ENCODE data around the gene AMBRA1. TPM values are rescaled to one million over a fixed set of nuclear protein-coding genes. Genes with fewer than 3 reads are reported as not detected.

AMBRA1 gene
- polyA plus RNA-seq, 3 donors from 2014 or later: 5.3 to 12.8 (median 7.4) TPM

DNA sequence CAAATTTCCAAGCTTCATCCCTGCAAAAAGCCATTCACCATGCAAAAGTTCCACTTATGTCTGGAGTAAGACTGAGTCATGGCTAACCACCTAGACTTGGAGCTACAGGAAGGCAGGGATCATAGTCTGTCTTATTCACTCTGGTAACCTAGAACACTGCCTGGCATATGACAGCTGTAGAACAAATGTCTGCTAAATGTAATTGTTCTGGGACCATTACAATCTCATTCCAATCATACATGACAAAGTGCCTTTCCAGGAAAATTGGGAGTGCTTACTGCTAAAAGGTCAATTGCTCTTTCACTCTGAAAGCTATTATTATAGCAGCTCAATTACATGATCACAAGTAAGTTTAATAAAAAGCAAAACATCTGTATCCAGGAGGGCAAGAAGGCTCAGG, 103.2 kb downstream of the AMBRA1 start:
- Mint-ChIP-seq H3K27me3 (ENCODE audit: low read depth in 3 of 3) (no peaks in the 10 kb centered on the region), H3K27ac (peak overlapping the region in 1 of 6 donors; percentile 60), H3K4me1 (peaks cover 7 to 27% of the 10 kb centered on the region in 2 donors), H3K4me3 (no peak overlapping the region), H3K36me3 (peaks cover 0 to 29% (median 6%) of the 10 kb centered on the region in 3 donors), H3K9me3 (no peaks in the 10 kb centered on the region)
- DNase-seq: no peak

DNA sequence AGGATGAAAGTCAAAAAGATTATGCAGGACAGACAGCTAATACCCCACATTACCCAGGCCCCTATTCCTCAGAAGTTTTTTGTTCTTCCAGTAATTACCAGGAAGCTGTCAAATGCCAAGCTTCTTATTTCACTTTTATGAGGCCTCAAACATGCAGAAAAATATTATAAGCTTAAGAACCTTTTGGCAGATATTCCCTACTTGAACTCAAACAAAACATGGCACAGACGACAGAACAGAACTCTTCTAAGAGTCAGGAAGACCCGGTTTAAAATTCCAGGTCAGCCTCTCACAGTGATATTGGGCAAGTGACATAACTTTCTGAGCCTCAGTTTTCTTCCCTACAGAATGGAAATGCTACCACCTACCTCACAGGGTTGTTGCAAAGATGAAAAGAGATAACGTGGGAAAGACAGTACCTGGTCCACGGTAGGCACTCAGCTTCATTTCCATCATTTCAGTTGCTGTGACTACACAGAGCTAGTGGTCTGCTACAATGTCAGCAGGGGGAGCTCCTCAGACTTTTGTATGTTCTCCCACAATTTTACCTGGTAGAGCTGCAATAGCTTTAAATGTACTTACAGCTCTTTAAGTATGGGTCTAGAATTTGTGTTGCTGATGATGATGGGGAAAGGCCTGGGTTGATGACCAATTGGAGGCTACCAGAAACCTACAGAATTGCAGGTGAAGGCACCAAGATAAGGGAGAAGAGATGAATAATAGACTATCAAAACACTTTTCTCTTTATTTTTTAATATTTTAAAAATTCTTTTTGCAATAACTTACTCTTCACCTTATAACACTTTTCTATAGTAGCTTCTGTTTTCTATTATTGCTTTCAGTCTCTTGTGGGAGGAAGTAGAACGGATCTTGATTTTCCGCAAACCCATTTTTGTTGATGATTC, 103.9 kb downstream of the AMBRA1 start:
- Mint-ChIP-seq H3K4me3 (no peak overlapping the region), H3K27me3 (ENCODE audit: low read depth in 3 of 3) (no peaks in the 10 kb centered on the region), H3K36me3 (peaks cover 0 to 24% (median 6%) of the 10 kb centered on the region in 3 donors), H3K9me3 (no peaks in the 10 kb centered on the region), H3K27ac (peak overlapping the region in 2 of 6 donors; percentile 31 to 60), H3K4me1 (peaks cover 7 to 27% of the 10 kb centered on the region in 2 donors)
- peak in 2 of 3 donors; percentile 10 to 21 for DNase-seq

DNA sequence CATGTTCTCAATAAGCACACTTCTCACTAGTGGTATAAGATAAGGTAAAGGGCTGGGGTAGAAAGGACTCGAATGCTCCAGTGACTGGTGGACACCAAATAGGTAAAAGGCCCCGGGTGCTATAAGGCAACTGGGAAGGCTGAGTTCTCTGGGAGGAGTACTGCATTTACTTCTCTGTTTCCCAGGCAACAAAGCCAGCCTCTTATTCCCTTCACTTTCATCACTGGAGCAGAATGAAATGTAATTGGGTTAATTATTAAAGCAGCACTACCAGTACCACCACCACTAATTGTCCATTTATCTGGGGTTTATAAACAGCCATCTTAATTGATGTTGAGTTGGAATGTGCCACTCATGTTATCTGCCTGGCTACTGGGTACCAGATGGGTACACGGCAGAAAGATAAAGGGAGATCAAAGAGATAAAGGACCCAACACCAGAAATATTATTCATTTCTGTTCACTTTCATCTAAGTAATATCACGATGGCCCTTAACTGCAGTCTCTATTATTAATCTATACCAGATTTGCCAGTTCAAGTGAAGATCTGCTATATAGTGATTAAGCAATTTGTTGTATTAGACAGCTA, 107.9 kb downstream of the AMBRA1 start:
- no peaks in the 10 kb centered on the region for H3K9me3 Mint-ChIP-seq
- no peak overlapping the region for H3K27ac Mint-ChIP-seq
- H3K4me1 Mint-ChIP-seq: peaks cover 9 to 14% of the 10 kb centered on the region in 2 donors

GRCh38 chr11:46484101-46484500, 109.7 kb downstream of the AMBRA1 start:
- H3K27me3 Mint-ChIP-seq (ENCODE audit: low read depth in 3 of 3): peaks cover 0 to 2% (median 0%) of the 10 kb centered on the region in 3 donors
- H3K27ac Mint-ChIP-seq: peak overlapping the region in 3 of 6 donors; percentile 17 to 36 (median 31)
- no peak for DNase-seq

More for the DNA sequence above, 107.9 kb downstream of the AMBRA1 start:
- peaks cover 0 to 3% (median 0%) of the 10 kb centered on the region in 3 donors for H3K36me3 Mint-ChIP-seq
- DNase-seq: no peak
- H3K27me3 Mint-ChIP-seq (ENCODE audit: low read depth in 3 of 3): peaks cover 0 to 2% (median 0%) of the 10 kb centered on the region in 3 donors
- H3K4me3 Mint-ChIP-seq: no peak overlapping the region

GRCh38 chr11:46480909-46481308, 112.9 kb downstream of the AMBRA1 start:
- no peak overlapping the region for H3K27ac Mint-ChIP-seq
- peaks cover 0 to 2% (median 0%) of the 10 kb centered on the region in 3 donors for H3K27me3 Mint-ChIP-seq (ENCODE audit: low read depth in 3 of 3)
- no peaks in the 10 kb centered on the region for H3K9me3 Mint-ChIP-seq
- H3K4me1 Mint-ChIP-seq: peaks cover 20 to 30% of the 10 kb centered on the region in 2 donors
- no peak for DNase-seq
- H3K36me3 Mint-ChIP-seq: no peaks in the 10 kb centered on the region
- no peak overlapping the region for H3K4me3 Mint-ChIP-seq

More at GRCh38 chr11:46484101-46484500, 109.7 kb downstream of the AMBRA1 start:
- H3K9me3 Mint-ChIP-seq: no peaks in the 10 kb centered on the region
- H3K36me3 Mint-ChIP-seq: no peaks in the 10 kb centered on the region
- no peak overlapping the region for H3K4me3 Mint-ChIP-seq
- peaks cover 7 to 11% of the 10 kb centered on the region in 2 donors for H3K4me1 Mint-ChIP-seq

DNA sequence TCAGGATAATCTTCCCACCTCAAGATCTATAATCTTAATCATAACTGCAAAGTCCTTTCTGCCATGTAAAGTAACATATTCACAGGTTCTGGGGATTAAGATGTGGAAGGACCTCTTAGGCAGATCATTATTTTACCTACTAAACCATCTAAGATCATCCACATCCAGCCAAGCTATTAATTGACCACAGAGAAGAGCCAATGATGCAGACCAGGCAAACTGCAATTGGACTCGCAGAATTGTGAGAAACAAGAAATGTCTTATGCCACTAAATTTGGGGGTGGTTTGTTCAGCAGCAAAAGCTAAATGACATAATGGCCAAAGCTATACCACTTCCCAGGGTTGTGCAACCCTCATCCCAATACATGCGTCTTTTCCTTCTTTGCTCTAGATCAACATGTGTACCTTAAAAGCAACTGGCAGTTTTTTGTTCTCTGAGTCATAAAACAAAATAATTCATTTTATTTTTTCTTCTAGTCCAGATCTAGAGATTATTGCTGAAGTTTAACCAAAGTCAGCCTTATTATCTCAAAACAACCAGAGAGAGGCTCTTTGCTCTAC, 113.6 kb downstream of the AMBRA1 start:
- H3K36me3 Mint-ChIP-seq: no peaks in the 10 kb centered on the region
- H3K4me3 Mint-ChIP-seq: no peak overlapping the region
- H3K27me3 Mint-ChIP-seq (ENCODE audit: low read depth in 3 of 3): peaks cover 0 to 2% (median 0%) of the 10 kb centered on the region in 3 donors
- peaks cover 26 to 36% of the 10 kb centered on the region in 2 donors for H3K4me1 Mint-ChIP-seq
- DNase-seq: no peak
- H3K9me3 Mint-ChIP-seq: no peaks in the 10 kb centered on the region
- H3K27ac Mint-ChIP-seq: no peak overlapping the region

- no peaks in the 10 kb centered on the region for H3K9me3 Mint-ChIP-seq
- no peak overlapping the region for H3K4me3 Mint-ChIP-seq
- peaks cover 28 to 43% of the 10 kb centered on the region in 2 donors for H3K4me1 Mint-ChIP-seq
- H3K27ac Mint-ChIP-seq: no peak overlapping the region
- no peak for DNase-seq
- H3K27me3 Mint-ChIP-seq (ENCODE audit: low read depth in 3 of 3): peaks cover 0 to 2% (median 0%) of the 10 kb centered on the region in 3 donors
- no peaks in the 10 kb centered on the region for H3K36me3 Mint-ChIP-seq
These were observed 114.2 kb downstream of the AMBRA1 start for GRCh38 chr11:46479601-46480000.

DNA sequence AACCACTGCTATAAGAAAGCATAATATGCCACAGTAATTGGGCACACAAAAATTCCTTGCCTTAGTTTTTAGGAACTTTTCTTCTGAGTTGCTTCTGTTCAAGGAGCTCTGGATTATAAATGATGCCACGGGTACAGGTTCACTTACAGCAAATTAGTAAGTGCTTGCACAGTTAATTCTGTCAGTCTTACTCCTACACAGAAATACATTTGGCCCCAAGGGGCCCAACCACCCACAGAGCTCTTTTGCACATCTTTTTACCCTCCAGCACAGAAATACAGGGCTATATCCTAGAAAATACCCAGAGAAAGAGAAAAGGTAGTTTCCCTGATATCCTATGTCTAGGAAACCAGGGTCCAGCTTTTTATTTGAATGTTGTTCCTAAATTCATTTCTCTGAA, 115.6 kb downstream of the AMBRA1 start:
- Mint-ChIP-seq H3K9me3 (no peaks in the 10 kb centered on the region), H3K27ac (no peak overlapping the region), H3K4me3 (no peak overlapping the region), H3K27me3 (ENCODE audit: low read depth in 3 of 3) (peaks cover 0 to 2% (median 0%) of the 10 kb centered on the region in 3 donors), H3K4me1 (peaks cover 28 to 56% of the 10 kb centered on the region in 2 donors), H3K36me3 (peaks cover 0 to 3% (median 0%) of the 10 kb centered on the region in 3 donors)
- DNase-seq: no peak

- no peak overlapping the region for H3K4me3 Mint-ChIP-seq
- peaks cover 0 to 2% (median 0%) of the 10 kb centered on the region in 3 donors for H3K27me3 Mint-ChIP-seq (ENCODE audit: low read depth in 3 of 3)
- peaks cover 0 to 3% (median 0%) of the 10 kb centered on the region in 3 donors for H3K36me3 Mint-ChIP-seq
- peaks cover 32 to 66% of the 10 kb centered on the region in 2 donors for H3K4me1 Mint-ChIP-seq
- peak overlapping the region in 1 of 6 donors; percentile 38 for H3K27ac Mint-ChIP-seq
- no peak for DNase-seq
- H3K9me3 Mint-ChIP-seq: no peaks in the 10 kb centered on the region
These were observed 116.7 kb downstream of the AMBRA1 start for GRCh38 chr11:46477136-46477535.

DNA sequence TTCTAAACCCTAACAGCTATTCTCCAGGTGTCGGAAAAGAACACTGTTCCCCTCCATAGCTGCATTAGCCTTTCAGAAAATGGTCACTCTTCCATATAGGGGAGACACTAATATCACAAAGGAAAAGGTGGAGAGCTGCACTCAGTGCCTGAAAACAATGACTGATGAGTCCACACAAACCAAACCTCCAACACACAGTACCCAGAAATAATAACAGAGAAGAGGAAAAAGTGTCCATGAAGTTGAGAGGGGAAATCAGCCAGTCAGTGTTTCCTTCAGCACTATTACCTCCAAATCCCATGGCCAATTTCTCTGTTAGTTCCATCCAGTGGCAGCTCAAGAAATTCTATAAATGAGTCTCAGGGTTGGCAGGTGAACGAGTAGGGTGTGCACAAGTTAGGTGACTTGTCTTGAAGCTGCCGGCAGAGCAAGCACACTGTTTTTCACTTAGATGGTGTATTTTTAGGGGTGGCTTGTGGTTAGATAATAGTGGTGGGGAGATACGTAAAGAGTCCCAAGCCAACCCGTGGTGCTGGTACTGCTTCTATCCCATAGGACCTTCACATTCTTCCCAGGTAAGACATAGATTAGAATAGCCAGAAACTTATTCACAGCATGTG, 117.8 kb downstream of the AMBRA1 start:
- peaks cover 32 to 67% of the 10 kb centered on the region in 2 donors for H3K4me1 Mint-ChIP-seq
- H3K27ac Mint-ChIP-seq: peak overlapping the region in 5 of 6 donors; percentile 6 to 64 (median 38)
- peak overlapping the region in 2 of 5 donors; percentile 8 to 56 for H3K4me3 Mint-ChIP-seq
- no peaks in the 10 kb centered on the region for H3K9me3 Mint-ChIP-seq
- peaks cover 0 to 2% (median 0%) of the 10 kb centered on the region in 3 donors for H3K27me3 Mint-ChIP-seq (ENCODE audit: low read depth in 3 of 3)
- no peak for DNase-seq
- peaks cover 0 to 3% (median 0%) of the 10 kb centered on the region in 3 donors for H3K36me3 Mint-ChIP-seq

GRCh38 chr11:46475051-46475925, 118.5 kb downstream of the AMBRA1 start:
- peaks cover 0 to 2% (median 0%) of the 10 kb centered on the region in 3 donors for H3K27me3 Mint-ChIP-seq (ENCODE audit: low read depth in 3 of 3)
- H3K9me3 Mint-ChIP-seq: no peaks in the 10 kb centered on the region
- H3K4me1 Mint-ChIP-seq: peaks cover 32 to 60% of the 10 kb centered on the region in 2 donors
- H3K36me3 Mint-ChIP-seq: peaks cover 0 to 8% (median 0%) of the 10 kb centered on the region in 3 donors
- H3K27ac Mint-ChIP-seq: peak overlapping the region in 1 of 6 donors; percentile 38
- no peak for DNase-seq
- peak overlapping the region in 1 of 5 donors; percentile 1 for H3K4me3 Mint-ChIP-seq

- H3K36me3 Mint-ChIP-seq: peaks cover 5 to 12% (median 7%) of the 10 kb centered on the region in 3 donors
- H3K9me3 Mint-ChIP-seq: no peaks in the 10 kb centered on the region
- H3K4me1 Mint-ChIP-seq: peaks cover 30 to 52% of the 10 kb centered on the region in 2 donors
- peaks cover 0 to 2% (median 0%) of the 10 kb centered on the region in 3 donors for H3K27me3 Mint-ChIP-seq (ENCODE audit: low read depth in 3 of 3)
- H3K27ac Mint-ChIP-seq: no peak overlapping the region
- no peak for DNase-seq
- H3K4me3 Mint-ChIP-seq: no peak overlapping the region
These were observed 121.2 kb downstream of the AMBRA1 start for GRCh38 chr11:46472662-46472994.

Data from immature natural killer cell (primary cell).